ENCODE measurements around the gene PTPRN2.
"Not testable (repeated sequence)": the region's sequence is repeated elsewhere in the genome, so short reads cannot be mapped to it uniquely, and the experiment has no call there.

Gene PTPRN2

GRCh38 chr7:158264881-158265742 lies 322.5 kb downstream of the PTPRN2 start:
- no peak for DNase-seq (ENCODE audit: low read depth)

GRCh38 chr7:158263964-158264748 lies 323.5 kb downstream of the PTPRN2 start:
- no peak for DNase-seq (ENCODE audit: low read depth)

DNA sequence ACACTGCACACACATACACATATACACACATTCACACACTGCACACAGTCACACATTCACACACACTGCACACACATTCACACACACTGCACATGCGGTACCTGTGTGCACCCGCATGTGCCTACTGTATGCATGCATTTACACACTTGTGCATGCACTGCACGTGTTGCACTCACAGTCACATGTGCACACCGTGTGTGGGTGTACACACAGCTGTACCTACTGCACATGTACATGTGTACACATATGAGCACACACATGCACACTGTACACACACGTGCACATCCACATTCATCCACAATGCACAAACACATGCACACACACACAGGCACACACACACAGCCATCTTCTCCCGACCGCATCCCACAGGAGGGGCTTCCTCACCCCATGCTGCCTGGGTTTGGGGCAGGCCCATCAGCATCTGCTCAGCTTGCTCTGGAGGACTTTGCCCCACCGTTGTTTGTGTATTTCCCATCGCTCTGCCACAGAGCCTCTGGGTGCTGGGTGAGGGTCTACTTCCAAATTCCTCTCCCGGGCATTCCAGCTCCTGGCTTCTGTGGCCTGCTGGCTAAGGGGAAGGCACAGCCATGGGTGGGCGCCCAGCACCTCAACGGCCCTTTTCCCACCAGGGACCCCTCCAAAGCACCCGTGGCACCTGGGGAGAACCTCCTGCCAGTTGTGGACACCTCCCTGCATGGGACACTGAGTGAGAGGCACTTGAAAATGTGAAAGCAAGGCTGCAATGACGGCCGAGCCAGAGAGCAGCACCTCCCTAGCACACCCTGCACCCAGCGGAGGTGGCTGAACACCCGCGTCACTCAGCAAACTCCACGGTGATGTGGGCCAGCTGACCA lies 324.3 kb downstream of the PTPRN2 start:
- no peak for DNase-seq (ENCODE audit: low read depth)

DNA sequence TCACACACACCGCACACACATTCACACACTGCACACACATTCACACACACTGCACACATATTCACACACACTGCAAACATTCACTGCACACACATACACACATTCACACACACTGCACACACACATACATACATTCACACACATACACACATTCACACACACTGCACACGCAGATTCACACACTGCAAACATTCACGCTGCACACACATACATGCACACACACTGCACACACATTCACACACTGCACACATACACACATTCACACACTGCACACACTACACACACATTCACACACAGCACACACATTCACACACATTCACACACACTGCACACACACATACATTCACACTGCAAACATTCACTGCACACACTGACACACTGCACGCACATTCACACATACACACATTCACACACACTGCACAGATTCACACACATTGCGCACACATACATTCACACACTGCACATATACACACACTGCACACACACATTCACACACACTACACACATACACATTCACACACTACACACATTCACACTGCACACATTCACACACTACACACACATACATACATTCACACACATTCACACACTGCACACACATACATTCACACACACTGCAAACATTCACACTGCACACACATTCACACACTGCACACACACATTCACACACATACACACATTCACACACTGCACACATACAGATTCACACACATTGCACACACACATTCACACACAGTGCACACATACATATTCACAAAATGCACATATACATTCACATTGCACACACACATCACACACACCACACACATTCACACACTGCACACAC lies 325.1 kb downstream of the PTPRN2 start:
- no peak for DNase-seq (ENCODE audit: low read depth)

DNA sequence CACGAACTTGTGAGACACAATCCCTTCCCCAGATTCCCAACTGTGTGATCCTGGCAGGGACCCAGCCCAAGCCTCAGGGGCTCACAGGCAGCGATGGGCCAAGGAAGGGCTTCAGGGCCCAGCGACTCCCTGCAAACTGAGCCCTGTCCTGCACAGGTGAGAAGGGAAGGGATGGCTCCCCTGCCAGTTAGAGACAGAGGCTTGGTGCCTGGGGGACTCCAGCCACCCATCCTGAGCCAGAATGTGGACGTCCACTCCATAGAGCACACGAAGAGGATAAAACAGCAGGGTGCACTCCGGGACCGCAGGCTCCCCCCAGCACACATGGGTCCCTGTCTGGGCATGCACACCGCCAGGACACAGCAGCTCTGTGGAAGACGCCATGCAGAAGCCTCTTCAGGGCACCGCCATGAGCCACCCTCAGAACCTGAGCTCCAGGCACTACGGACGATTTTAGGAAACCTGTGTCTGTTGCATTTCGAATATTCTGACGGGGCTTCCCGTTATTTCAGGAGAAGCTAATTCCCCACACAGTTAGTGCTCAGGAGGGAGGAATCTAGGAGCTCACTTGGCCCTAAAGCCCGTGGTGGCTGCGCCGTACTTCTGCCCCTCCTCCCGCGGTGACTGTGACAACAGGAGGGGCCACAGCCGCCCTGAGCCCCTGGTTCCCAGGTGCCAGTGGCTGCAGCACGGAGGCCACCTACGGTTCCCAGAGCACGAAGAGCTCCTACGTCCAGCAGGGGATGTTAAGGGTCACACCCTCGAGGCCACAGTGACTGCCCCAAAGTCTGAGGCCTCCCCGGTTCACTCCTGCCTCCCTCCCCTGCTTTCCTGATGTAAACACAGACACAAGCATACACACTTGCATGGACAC lies 326.0 kb downstream of the PTPRN2 start:
- no peak for DNase-seq (ENCODE audit: low read depth)

- no peak for DNase-seq (ENCODE audit: low read depth)
Observed at GRCh38 chr7:158260567-158261361, 326.9 kb downstream of the PTPRN2 start.

DNA sequence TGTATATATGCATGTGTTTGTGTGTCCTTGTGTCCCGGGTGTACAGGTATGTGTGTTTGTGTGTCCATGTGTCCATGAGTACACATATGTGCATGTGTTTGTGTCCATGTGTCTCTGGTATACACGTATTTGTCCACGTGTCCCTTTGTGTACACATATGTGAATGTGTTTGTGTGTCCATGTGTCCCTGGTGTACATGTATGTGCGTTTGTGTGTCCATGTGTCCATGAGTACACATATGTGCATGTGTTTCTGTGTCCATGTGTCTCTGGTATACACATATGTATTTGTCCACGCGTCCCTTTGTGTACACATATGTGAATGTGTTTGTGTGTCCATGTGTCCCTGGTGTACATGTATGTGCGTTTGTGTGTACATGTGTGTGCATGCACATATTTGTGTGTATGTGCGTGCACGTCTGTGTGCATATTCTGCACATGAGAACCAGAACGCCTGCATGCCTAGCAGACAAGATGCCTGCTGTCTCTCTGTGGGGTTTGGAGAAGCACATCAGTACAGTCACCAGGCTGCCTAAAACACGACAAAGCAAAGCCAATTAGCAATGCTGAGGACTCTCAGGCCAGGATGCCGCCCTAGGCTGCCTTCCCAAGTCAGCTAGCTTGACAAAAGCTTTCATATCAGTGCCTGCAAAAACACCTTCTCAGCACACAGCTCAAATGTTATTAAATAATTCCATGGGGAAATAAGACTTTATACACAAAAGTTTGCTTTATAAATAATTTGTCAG lies 327.8 kb downstream of the PTPRN2 start:
- no peak for DNase-seq (ENCODE audit: low read depth)

DNA sequence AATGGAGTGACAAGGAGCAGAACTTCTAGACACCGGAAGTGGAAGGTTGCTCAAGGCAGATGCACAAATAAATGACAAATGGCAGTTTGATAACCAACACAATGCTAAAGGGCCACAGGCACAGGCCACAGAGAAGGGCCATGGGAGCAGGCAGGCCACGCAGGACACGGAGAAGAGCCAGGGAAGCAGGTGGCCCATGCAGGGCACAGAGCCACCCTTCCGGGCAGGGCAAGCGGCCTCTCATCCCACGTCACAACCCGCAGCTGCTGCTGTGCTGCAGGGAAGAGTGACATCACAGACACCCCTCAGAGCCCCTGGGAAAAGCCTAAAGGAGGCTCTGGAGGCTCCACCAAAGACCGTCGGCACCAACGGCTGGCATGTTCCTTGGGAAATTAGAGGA lies 328.5 kb downstream of the PTPRN2 start:
- DNase-seq (ENCODE audit: low read depth), result no peak

DNA sequence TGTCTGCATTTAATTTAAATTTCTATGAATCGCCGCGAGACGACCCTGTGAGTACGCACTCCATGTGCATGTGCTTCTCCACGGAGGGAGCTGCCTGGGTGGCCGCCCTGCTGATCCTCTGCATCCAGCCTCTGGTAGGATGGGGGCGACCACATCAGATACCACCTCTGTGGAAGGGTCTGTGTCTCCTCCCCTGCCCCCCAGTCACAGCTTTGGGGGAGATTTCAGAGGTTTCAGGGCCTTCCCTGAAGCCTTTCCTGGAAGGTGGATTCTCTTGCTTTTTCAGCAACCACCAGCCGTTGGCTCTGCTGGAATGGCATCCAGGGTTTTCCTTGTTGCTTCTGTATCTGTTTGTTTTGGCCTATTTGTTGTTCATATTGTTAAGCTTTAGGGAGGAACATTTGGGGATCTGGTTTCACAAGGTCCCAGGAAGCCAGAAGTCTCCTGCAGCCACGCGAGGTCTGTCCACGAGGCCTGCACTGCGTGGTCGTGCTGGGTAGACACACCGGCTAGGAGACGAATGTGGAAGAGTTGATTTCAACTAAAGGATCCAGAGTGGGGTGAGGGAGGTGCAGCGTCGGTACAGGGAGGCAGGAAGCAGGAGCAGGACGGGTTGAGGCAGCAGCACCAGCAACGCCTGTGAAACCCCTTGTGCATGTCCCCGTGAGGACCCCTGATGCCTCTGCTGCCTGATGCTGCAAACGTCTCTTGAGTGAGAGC lies 329.1 kb downstream of the PTPRN2 start:
- no peak for DNase-seq (ENCODE audit: low read depth)

DNA sequence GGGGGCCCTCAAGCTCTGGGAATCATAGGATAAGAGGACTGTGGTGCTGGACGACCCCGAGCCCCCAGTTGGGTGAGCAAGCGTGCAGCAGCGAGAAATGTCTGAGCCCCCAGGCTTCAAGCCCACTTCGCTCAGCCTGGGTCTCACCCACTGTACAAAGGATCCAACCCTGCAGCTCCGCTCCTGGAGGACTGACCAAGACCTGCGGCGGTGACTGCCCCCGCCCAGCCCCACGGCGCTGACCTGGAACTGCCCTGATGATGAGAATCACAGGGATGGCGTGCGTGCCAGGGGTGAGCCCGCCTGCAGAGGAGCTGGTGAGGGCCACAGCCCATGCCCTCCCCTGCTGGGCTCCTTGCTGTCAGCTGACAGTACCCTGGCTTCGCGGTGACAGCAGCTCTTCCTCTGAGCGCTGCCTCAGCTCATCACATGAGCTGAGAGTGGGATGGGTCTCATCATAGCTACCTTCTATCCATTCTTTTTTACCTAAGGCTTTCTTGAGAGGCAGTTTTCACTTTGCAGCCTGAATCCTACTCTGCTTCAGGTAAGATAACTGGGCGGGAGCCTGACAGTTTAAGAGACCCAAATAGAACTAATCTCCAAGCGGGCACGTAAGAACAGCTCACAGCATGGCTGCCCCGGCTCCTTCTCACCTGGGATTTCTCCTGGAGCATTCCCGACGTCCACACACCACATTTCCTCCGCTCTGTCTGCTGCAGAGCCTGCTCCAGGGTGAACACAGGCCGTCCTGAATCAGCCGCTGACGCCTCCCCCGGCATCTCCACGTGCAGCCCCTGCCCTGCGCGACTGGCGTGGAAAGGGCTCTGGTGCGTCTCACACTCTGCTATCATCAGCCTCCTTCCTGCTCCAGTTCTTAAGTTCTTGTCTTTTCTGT lies 329.9 kb downstream of the PTPRN2 start:
- DNase-seq (ENCODE audit: low read depth), result no peak

GRCh38 chr7:158257001-158257400 lies 330.6 kb downstream of the PTPRN2 start:
- no peak for DNase-seq (ENCODE audit: low read depth)

DNA sequence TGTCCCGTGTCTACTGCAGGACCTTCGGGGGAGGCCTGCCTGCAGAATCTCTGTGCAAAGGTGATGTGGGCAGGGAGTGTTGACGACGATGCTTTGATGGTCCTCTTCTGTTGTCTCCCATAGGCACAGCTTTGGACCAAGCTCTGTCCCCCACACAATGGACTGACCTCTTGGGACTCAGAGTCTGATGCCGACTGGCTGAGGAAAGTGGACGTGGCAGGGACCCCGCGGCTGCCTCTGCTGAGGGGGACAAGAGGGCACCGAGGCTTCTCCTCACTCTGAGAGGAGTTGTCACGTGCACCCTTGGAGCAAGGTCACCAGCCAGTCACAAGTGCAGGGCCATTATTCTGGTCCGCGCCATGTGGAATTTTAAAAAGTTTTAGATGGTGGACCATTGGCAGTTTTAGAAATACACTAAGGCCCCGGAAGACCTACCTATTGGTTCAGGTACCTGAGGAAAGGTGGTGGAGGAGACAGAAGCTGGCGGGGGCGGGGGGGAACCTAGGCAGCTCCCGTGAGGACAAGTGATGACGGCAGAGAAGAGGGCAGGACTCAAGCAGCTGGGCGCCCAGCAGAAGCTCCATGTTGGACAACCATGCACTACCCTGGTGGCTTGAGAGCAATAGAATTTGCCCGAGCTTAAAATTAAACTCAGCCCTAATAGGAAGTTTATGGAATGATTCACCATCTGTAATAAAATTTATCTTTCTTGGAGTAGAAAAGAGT lies 331.4 kb downstream of the PTPRN2 start:
- DNase-seq (ENCODE audit: low read depth), result no peak

- no peak for DNase-seq (ENCODE audit: low read depth)
Observed at GRCh38 chr7:158255558-158255957, 332.1 kb downstream of the PTPRN2 start.

DNA sequence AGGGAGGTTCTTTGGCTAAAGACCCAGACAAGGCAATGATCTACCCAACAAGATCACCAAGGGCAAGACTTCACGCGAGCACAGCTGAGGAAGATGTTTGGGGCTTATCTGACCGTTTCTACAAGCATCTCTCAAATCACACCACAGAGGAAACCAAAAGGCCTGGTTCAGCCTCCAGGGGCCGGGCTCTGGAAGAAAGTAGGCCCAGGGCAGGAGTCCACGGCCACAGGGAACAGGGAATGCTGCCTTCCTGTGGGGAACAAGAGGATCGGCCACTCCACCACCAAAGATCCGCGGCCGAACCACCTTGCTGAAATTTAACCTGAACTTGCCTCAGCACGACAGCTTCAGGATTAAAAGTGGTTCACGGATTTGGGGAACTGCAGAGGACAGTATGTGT lies 332.5 kb downstream of the PTPRN2 start:
- DNase-seq (ENCODE audit: low read depth), result no peak

- DNase-seq (ENCODE audit: low read depth), result not testable (repeated sequence)
Observed at GRCh38 chr7:158253670-158254045, 334.0 kb downstream of the PTPRN2 start.

DNA sequence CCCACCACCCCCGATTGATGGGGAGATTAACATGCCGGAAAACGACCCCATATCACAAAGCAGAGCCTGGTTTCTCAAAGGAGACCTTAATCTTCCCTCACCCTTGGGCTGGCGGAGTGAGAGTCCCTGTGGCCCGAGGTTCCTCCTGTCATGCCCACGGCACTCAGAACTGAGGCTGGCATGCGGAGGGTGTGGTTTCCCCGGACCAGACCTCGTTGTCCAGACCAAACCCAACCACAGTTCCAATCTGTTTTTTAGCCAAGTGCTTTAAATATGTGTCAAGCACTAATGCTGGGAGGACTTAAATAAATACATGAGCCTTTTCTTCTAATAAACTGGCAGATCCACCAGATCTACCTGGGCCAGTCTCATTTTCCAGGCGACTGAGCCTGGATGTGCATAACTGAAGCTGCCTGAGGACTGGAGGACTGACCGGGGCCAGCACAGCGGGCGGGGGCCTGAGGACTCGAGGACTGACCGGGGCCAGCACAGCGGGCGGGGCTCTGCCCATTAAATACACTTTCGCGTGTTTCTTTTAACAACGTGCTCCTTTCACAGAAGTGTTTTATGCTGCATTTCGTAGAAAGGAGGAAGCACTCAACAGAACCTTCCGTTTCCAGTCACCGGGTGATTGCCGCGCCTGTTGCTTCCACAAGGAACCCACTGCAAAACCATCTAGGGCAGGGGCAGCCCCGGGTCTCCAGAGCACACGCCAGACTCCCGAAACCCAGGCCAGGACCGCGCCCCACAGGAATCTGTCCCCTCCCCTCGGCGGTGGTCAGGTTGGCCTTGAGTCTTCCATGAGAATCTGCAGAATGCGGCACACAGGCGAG lies 334.6 kb downstream of the PTPRN2 start:
- no peak for DNase-seq (ENCODE audit: low read depth)
